Measurements from ENCODE around the gene WAPL.

GRCh38 chr10:86504510-86504909 lies 17.1 kb downstream of the WAPL start:
- TF ChIP-seq CBX8 (IDR thresholded peaks at IDR 0.05; ENCODE audit: borderline replicate concordance, low read depth, low read length) (no peak), FOSL1 (IDR thresholded peaks at IDR 0.05; ENCODE audit: insufficient read depth, low read depth, low read length) (no peak), CEBPB (IDR thresholded peaks at IDR 0.05; ENCODE audit: low read depth, low read length) (no peak), RFX5 (IDR thresholded peaks at IDR 0.05; ENCODE audit: borderline replicate concordance, low read depth, low read length) (no peak), POLR2A (IDR thresholded peaks at IDR 0.05; ENCODE audit: control extremely low read depth in 1 of 2, low read depth in 2 of 2, low read length in 2 of 2) (no peak), KDM1A (IDR thresholded peaks at IDR 0.05; ENCODE audit: borderline replicate concordance, low read length) (no peak), HDAC2 (IDR thresholded peaks at IDR 0.05; ENCODE audit: borderline replicate concordance in 1 of 2, low read depth in 2 of 2, low read length in 2 of 2) (no peak), SUZ12 (IDR thresholded peaks at IDR 0.05; ENCODE audit: low read length) (no peak), NRF1 (IDR thresholded peaks at IDR 0.05; ENCODE audit: low read depth, low read length) (no peak), CHD2 (IDR thresholded peaks at IDR 0.05; ENCODE audit: low read length) (no peak), JUND (IDR thresholded peaks at IDR 0.05; ENCODE audit: low read length) (no peak), PHF8 (conservative IDR thresholded peaks at IDR 0.05; ENCODE audit: low read depth, low read length) (no peak), POLR2AphosphoS5 (IDR thresholded peaks at IDR 0.05; ENCODE audit: low read depth, low read length) (no peak)
- TF ChIP-seq, protein P1, sequence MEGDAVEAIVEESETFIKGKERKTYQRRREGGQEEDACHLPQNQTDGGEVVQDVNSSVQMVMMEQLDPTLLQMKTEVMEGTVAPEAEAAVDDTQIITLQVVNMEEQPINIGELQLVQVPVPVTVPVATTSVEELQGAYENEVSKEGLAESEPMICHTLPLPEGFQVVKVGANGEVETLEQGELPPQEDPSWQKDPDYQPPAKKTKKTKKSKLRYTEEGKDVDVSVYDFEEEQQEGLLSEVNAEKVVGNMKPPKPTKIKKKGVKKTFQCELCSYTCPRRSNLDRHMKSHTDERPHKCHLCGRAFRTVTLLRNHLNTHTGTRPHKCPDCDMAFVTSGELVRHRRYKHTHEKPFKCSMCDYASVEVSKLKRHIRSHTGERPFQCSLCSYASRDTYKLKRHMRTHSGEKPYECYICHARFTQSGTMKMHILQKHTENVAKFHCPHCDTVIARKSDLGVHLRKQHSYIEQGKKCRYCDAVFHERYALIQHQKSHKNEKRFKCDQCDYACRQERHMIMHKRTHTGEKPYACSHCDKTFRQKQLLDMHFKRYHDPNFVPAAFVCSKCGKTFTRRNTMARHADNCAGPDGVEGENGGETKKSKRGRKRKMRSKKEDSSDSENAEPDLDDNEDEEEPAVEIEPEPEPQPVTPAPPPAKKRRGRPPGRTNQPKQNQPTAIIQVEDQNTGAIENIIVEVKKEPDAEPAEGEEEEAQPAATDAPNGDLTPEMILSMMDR (IDR thresholded peaks at IDR 0.05; ENCODE audit: control extremely low read depth in 1 of 3, insufficient read depth in 1 of 3, low read depth in 1 of 3, low read length in 3 of 3) = no peak

Data from H1 (cell line).